Naive thymus-derived CD4-positive, alpha-beta T cell (primary cell): Measurements from ENCODE around the gene FBXO31. TPM values are rescaled to one million over a fixed set of nuclear protein-coding genes. Genes with fewer than 3 reads are reported as not detected.

Experiments used
- ATAC-seq: fragments of 150-1000 bp; cut with Tn5 transposase; 2 replicates; pipeline ENCODE4 v1.10.0; 2021; ENCODE audit warnings: mild to moderate bottlenecking, moderate library complexity
- CTCF ChIA-PET: fragments of 350-600 bp; sonication (Branson Sonifier 250); formaldehyde crosslinking; loops from one replicate; lab custom pipeline; 2021; ENCODE audit warnings: antibody characterized with exemption; lab: Charles Lee
- POLR2A ChIA-PET: fragments of 350-600 bp; sonication (Branson Sonifier 250); formaldehyde crosslinking; loops from one replicate; lab custom pipeline; 2021; ENCODE audit warnings: antibody characterized with exemption, inconsistent platforms; lab: Charles Lee
- DNase-seq, 9 donors: peaks; one replicate each; pipeline versions ENCODE4 v3.0.0 to v3.0.0-alpha.2; 2020 to 2022; ENCODE audit warnings: mixed read lengths in 1 of 9
- H3K27ac ChIP-seq: one replicate; pipeline ENCODE4 v1.7.0; 2013; ENCODE audit warnings: mild to moderate bottlenecking, low read depth, low read length, moderate library complexity
- H3K27me3 ChIP-seq, 2 donors: one replicate each; pipeline ENCODE4 v1.7.0; 2013; ENCODE audit warnings: low read length in 2 of 2, mild to moderate bottlenecking in 2 of 2, moderate library complexity in 2 of 2; ENCODE audit not compliant: control insufficient read depth in 2 of 2, insufficient read depth in 2 of 2
- H3K36me3 ChIP-seq, 3 experiments: 1 replicate in 2 of 3; 2 replicates in 1 of 3; pipeline ENCODE4 v1.7.0; 2013; ENCODE audit warnings: low read length in 3 of 3, mild to moderate bottlenecking in 3 of 3, moderate library complexity in 1 of 3; ENCODE audit not compliant: insufficient read depth in 3 of 3, control insufficient read depth in 2 of 3
- H3K4me1 ChIP-seq, 2 donors: one replicate each; pipeline ENCODE4 v1.7.0; 2013; ENCODE audit warnings: low read length in 2 of 2, mild to moderate bottlenecking in 2 of 2, moderate library complexity in 1 of 2; ENCODE audit not compliant: control insufficient read depth in 2 of 2, insufficient read depth in 2 of 2
- H3K4me3 ChIP-seq: 2 replicates; pipeline ENCODE4 v1.7.0; 2013; ENCODE audit warnings: mild to moderate bottlenecking, low read length
- H3K9me3 ChIP-seq, 3 experiments: 1 replicate in 2 of 3; 2 replicates in 1 of 3; pipeline ENCODE4 v1.7.0; 2013; ENCODE audit warnings: low read length in 3 of 3; ENCODE audit not compliant: control insufficient read depth in 2 of 3
- H3K27ac Mint-ChIP-seq, 9 donors: one replicate each; pipeline ENCODE4 v1.8.0; 2020 to 2022; ENCODE audit warnings: mixed read lengths in 9 of 9, mild to moderate bottlenecking in 8 of 9, moderate library complexity in 5 of 9, inconsistent platforms in 2 of 9
- H3K27me3 Mint-ChIP-seq, 5 donors: one replicate each; pipeline ENCODE4 v1.8.0; 2021 to 2022; ENCODE audit warnings: mixed read lengths in 5 of 5, mild to moderate bottlenecking in 1 of 5
- H3K36me3 Mint-ChIP-seq, 5 donors: one replicate each; pipeline ENCODE4 v1.8.0; 2020 to 2022; ENCODE audit warnings: mixed read lengths in 5 of 5, mild to moderate bottlenecking in 3 of 5, inconsistent platforms in 1 of 5
- H3K4me1 Mint-ChIP-seq, 7 donors: one replicate each; pipeline ENCODE4 v1.8.0; 2020 to 2022; ENCODE audit warnings: mixed read lengths in 7 of 7, mild to moderate bottlenecking in 3 of 7, inconsistent platforms in 1 of 7
- H3K4me3 Mint-ChIP-seq, 10 donors: one replicate each; pipeline ENCODE4 v1.8.0; 2020 to 2022; ENCODE audit warnings: mild to moderate bottlenecking in 10 of 10, mixed read lengths in 10 of 10, moderate library complexity in 6 of 10, inconsistent platforms in 2 of 10
- H3K9me3 Mint-ChIP-seq, 11 donors: one replicate each; pipeline ENCODE4 v1.8.0; 2020 to 2022; ENCODE audit warnings: mixed read lengths in 11 of 11, mild to moderate bottlenecking in 4 of 11, inconsistent platforms in 1 of 11, moderate library complexity in 1 of 11
- intact Hi-C, 2 donors: fragments of 100-400 bp; cut with micrococcal nuclease; formaldehyde crosslinking; loops; one replicate each; pipeline ENCODE4 v1.15.1; 2023
- polyA plus RNA-seq, 2 donors: library from polyadenylated mRNA; unstranded; fragments of 300-500 nt; fragmentation: Illumina TruSeq; gene quantifications; one replicate each; pipeline ENCODE4 v1.2.3, GENCODE V29; 2021
- total RNA-seq, 6 experiments: library from RNA in 5 of 6; stranded (reverse) in 5 of 6; gene quantifications; 1 replicate in 5 of 6; 2 replicates in 1 of 6; pipeline ENCODE4 v1.2.3 and lab custom pipeline; 2021 to 2026

The FBXO31 gene
- total and polyA plus RNA-seq, 7 experiments from 2014 or later: 16.8 to 41.9 (median 30.8) TPM

DNA sequence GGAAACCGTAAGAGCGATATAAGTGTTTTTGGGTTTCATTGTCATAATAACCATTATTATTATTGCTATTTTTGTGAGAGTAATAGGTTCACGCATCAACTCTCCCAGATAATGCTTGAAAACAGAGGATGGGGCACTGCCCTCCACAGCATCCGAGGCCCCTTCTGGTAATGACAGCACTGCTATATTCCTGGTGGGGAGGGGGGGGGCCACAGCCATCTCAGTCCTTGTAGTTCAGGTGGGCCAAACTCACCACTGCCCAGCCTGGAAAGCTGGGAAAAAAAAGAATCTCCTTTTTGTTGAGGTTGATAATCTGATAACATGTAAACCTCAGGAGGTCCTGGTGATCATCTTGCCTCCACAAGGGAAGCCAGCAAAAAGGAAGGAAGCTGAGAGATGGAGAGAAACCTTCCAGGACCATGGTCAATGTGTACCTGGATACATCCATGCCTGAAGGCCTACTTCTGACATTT is 67.1 kb downstream of the FBXO31 start:
- intact Hi-C loops: loop anchor here (2.0 to 10.0 kb wide), 5 partner anchors 176 to 638 kb away; partner anchors contain the start of genes BANP (in 1 of the 2), KLHDC4 (in 1 of the 2) and ZCCHC14 (in 1 of the 2)
- H3K4me1 ChIP-seq: peaks cover 8 to 11% of the 10 kb centered on the region in 2 donors
- H3K4me1 Mint-ChIP-seq: peaks cover 11 to 23% (median 16%) of the 10 kb centered on the region in 7 donors
- H3K9me3 ChIP-seq: no peaks in the 10 kb centered on the region
- CTCF ChIA-PET: interaction anchor here (1.3 to 1.7 kb wide), 3 partner anchors 78 to 319 kb away, joined by 4 to 13 read pairs (median 6); no protein-coding TSS in a partner anchor
- ATAC-seq (no peak), DNase-seq (no peak)
- POLR2A ChIA-PET: interaction anchor here (0.7 to 4.1 kb wide), 6 partner anchors 28 to 635 kb away, joined by 3 to 30 read pairs (median 5); partner anchors contain the start of genes BANP and FBXO31
- peak overlapping the region; percentile 59 to 99 (median 94) for H3K27ac Mint-ChIP-seq
- peaks cover 0 to 6% (median 0%) of the 10 kb centered on the region in 3 experiments for H3K36me3 ChIP-seq
- H3K9me3 Mint-ChIP-seq: peaks cover 0 to 5% (median 0%) of the 10 kb centered on the region in 11 donors
- peaks cover 0 to 2% (median 0%) of the 10 kb centered on the region in 5 donors for H3K27me3 Mint-ChIP-seq
- H3K4me3 ChIP-seq: peak overlapping the region; percentile 86
- peak overlapping the region; percentile 91 for H3K27ac ChIP-seq
- H3K4me3 Mint-ChIP-seq: peak overlapping the region; percentile 92 to 100 (median 97)
- H3K27me3 ChIP-seq: no peaks in the 10 kb centered on the region
- peaks cover 0 to 6% (median 0%) of the 10 kb centered on the region in 5 donors for H3K36me3 Mint-ChIP-seq

DNA sequence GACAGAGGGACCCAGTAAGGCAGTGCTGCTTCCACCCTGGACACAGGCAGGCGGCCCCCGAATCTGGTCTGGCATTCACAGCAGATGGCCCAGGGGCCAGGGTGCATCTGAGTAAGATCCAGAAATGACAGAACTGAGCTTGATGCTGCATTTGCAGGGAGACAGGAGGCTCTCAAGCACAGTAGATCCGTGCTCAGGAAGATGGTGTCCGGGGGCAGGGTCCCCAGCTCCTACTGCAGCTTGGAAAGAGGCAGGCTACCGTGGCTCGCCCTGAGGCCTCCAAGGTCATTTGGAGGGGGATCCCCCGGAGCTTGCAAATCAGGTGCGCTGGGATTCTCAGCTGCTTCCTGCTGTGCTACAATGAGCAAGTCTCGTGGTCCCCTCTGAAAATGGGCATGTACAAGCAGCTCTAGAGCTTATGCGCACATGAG is 68.6 kb downstream of the FBXO31 start:
- CTCF ChIA-PET: interaction anchor here (0.5 to 1.2 kb wide), 3 partner anchors 11 to 321 kb away, joined by 3 to 4 read pairs (median 4); no protein-coding TSS in a partner anchor
- intact Hi-C loops: loop anchor here (5.0 to 10.0 kb wide), 2 partner anchors 452 to 640 kb away; partner anchors contain the start of genes BANP (in 1 of the 2) and KLHDC4 (in 1 of the 2)
- peaks cover 0 to 6% (median 0%) of the 10 kb centered on the region in 5 donors for H3K36me3 Mint-ChIP-seq
- Histone ChIP-seq H3K4me1 (peaks cover 8 to 11% of the 10 kb centered on the region in 2 donors), H3K9me3 (no peaks in the 10 kb centered on the region), H3K4me3 (no peak overlapping the region), H3K36me3 (peaks cover 0 to 6% (median 0%) of the 10 kb centered on the region in 3 experiments), H3K27me3 (no peaks in the 10 kb centered on the region), H3K27ac (no peak overlapping the region)
- peaks cover 0 to 2% (median 0%) of the 10 kb centered on the region in 5 donors for H3K27me3 Mint-ChIP-seq
- DNase-seq (no peak), ATAC-seq (no peak)
- peak overlapping the region in 2 of 9 donors; percentile 12 to 41 for H3K27ac Mint-ChIP-seq
- POLR2A ChIA-PET: interaction anchor here (0.6 to 1.5 kb wide), 3 partner anchors 73 to 451 kb away, joined by 3 to 6 read pairs (median 3); partner anchors contain the start of gene KLHDC4
- H3K4me1 Mint-ChIP-seq: peaks cover 11 to 23% (median 16%) of the 10 kb centered on the region in 7 donors
- peaks cover 0 to 5% (median 0%) of the 10 kb centered on the region in 11 donors for H3K9me3 Mint-ChIP-seq
- H3K4me3 Mint-ChIP-seq: peak overlapping the region in 1 of 10 donors; percentile 43

DNA sequence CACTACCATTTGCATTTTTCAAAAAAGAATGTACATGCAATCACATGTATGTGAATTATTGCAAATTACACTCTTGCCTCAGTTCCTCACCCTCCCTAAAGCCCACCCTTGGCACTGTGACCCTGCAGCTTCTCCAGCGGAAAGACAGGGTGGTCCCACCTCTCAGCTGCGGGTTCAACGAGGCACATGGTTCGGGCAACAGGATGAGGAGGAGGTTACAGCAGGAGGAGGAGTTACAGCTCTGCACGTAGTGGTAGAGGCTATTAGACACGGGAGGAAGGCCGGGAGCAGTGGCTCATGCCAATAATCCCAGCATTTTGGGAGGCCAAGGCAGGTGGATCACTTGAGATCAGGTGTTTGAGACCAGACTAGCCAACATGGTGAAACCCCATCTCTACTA is 71.6 kb downstream of the FBXO31 start:
- no peaks in the 10 kb centered on the region for H3K4me1 ChIP-seq
- peaks cover 0 to 16% (median 0%) of the 10 kb centered on the region in 7 donors for H3K4me1 Mint-ChIP-seq
- H3K27ac Mint-ChIP-seq: no peak overlapping the region
- ChIA-PET CTCF (no interaction called here), POLR2A (no interaction called here)
- no peak overlapping the region for H3K4me3 ChIP-seq
- DNase-seq: no peak
- no peaks in the 10 kb centered on the region for H3K36me3 ChIP-seq
- H3K36me3 Mint-ChIP-seq: peaks cover 0 to 6% (median 0%) of the 10 kb centered on the region in 5 donors
- H3K4me3 Mint-ChIP-seq: no peak overlapping the region
- no peaks in the 10 kb centered on the region for H3K9me3 ChIP-seq
- no peak overlapping the region for H3K27ac ChIP-seq
- no peak for ATAC-seq
- H3K27me3 Mint-ChIP-seq: no peaks in the 10 kb centered on the region
- intact Hi-C loops: loop anchor here in 1 of 2 donors (10.0 kb wide), 1 partner anchor 643 kb away; the partner anchor contains the start of gene BANP
- no peaks in the 10 kb centered on the region for H3K27me3 ChIP-seq
- H3K9me3 Mint-ChIP-seq: peaks cover 0 to 6% (median 0%) of the 10 kb centered on the region in 11 donors

DNA sequence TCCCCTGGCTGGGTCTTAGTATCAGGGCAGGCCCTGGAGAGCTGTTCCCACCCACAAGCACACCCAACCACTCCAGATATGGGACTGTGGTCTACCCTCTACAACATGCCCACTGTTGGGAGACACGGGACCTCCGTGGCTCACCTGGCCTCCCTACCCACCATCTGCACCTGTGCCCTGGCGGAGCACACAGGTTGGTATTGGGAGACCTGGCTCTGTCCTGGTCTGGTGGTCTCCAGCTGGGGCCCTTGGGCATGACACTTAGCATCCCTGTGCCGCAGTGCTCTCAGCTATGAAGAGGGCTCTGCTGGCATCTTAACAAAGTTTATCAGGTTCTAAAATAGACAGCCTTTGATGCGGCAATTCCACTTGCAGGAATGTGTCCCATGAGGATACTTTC is 72.2 kb downstream of the FBXO31 start:
- ATAC-seq (no peak), DNase-seq (no peak)
- H3K9me3 ChIP-seq: no peaks in the 10 kb centered on the region
- POLR2A ChIA-PET: interaction anchor here (0.7 kb wide), 1 partner anchor 170 kb away, joined by 3 read pairs; no protein-coding TSS in a partner anchor
- peaks cover 0 to 6% (median 0%) of the 10 kb centered on the region in 5 donors for H3K36me3 Mint-ChIP-seq
- H3K4me1 Mint-ChIP-seq: peaks cover 0 to 13% (median 0%) of the 10 kb centered on the region in 7 donors
- H3K4me3 Mint-ChIP-seq: no peak overlapping the region
- H3K27ac Mint-ChIP-seq: no peak overlapping the region
- H3K4me3 ChIP-seq: no peak overlapping the region
- no peaks in the 10 kb centered on the region for H3K27me3 Mint-ChIP-seq
- CTCF ChIA-PET: no interaction called here
- H3K36me3 ChIP-seq: no peaks in the 10 kb centered on the region
- no peaks in the 10 kb centered on the region for H3K4me1 ChIP-seq
- H3K27me3 ChIP-seq: no peaks in the 10 kb centered on the region
- peaks cover 0 to 7% (median 0%) of the 10 kb centered on the region in 11 donors for H3K9me3 Mint-ChIP-seq
- H3K27ac ChIP-seq: no peak overlapping the region
- intact Hi-C loops: loop anchor here in 1 of 2 donors (10.0 kb wide), 1 partner anchor 643 kb away; the partner anchor contains the start of gene BANP

DNA sequence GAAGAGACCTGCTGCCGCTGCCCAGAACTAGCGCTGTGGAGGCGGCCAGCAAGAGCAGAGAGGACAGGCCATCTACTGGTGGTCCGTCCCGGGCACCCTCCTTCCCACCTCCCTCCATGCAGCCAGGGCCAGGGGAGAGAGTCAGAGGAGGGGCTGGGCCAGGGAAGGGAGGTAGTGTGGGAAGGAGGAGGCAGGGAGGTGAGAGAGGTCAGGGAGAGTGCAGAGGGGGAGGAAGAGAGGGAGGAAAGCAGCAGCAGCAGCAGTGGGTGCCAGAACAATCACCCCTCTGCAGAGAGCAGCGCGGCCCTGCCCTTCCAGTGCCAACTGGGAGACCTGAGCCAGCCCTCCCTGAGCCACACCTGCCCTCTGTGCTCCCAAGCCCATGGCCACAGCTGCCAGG is 73.0 kb downstream of the FBXO31 start:
- H3K27ac Mint-ChIP-seq: no peak overlapping the region
- H3K27ac ChIP-seq: no peak overlapping the region
- H3K36me3 Mint-ChIP-seq: peaks cover 0 to 6% (median 0%) of the 10 kb centered on the region in 5 donors
- H3K4me3 Mint-ChIP-seq: no peak overlapping the region
- H3K4me1 Mint-ChIP-seq: peaks cover 0 to 7% (median 0%) of the 10 kb centered on the region in 7 donors
- no peak overlapping the region for H3K4me3 ChIP-seq
- H3K4me1 ChIP-seq: no peaks in the 10 kb centered on the region
- no peaks in the 10 kb centered on the region for H3K9me3 ChIP-seq
- DNase-seq: no peak
- H3K36me3 ChIP-seq: no peaks in the 10 kb centered on the region
- CTCF ChIA-PET: no interaction called here
- no peaks in the 10 kb centered on the region for H3K27me3 ChIP-seq
- no peaks in the 10 kb centered on the region for H3K27me3 Mint-ChIP-seq
- no peak for ATAC-seq
- peaks cover 0 to 7% (median 0%) of the 10 kb centered on the region in 11 donors for H3K9me3 Mint-ChIP-seq
- POLR2A ChIA-PET: no interaction called here
- intact Hi-C loops: loop anchor here in 1 of 2 donors (10.0 kb wide), 1 partner anchor 644 kb away; the partner anchor contains the start of gene BANP

DNA sequence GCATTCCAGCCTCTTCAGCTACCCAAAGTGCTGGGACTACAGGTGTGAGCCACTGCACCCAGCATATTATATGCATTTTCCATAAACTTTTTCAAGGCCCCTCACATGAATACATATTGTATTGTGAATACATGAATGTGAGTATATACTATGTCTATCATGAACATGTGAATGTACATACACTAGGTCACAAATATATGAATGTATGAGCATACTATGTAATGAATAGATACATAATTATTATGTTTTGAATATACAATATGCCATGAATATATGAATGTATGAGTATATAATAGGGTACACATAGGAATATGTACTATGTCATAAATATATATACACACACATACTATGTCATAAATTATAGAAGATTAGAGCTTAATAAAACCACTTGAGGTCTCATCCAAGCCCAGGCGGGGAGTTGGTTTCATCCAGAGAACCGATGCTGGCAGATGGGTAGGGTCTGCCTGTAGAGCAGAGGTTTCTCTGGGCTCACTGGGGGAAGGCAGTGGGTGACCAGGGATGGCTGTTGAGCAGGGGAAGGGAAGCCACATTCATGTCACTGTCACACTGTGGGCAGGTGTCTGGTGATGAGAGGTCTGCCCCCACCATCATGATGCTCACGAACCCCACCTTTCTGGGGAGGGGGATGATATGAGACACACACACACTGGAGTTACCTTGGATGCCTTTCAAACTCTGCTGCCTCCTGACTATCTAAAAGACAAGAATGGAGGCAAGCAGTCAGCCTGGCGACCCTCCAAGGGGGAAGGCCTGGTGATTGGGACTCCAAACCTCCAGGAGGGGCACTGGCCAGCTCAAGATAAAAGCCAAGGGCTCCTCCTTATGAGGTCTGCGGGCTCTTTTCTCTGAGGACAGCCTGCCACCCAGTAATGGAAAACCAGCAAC is 73.7 kb downstream of the FBXO31 start:
- Histone ChIP-seq H3K27me3 (no peaks in the 10 kb centered on the region), H3K4me3 (no peak overlapping the region), H3K36me3 (no peaks in the 10 kb centered on the region), H3K9me3 (no peaks in the 10 kb centered on the region), H3K4me1 (no peaks in the 10 kb centered on the region), H3K27ac (no peak overlapping the region)
- Mint-ChIP-seq H3K27ac (no peak overlapping the region), H3K4me3 (no peak overlapping the region), H3K36me3 (peaks cover 0 to 6% (median 0%) of the 10 kb centered on the region in 5 donors), H3K4me1 (peaks cover 0 to 10% (median 0%) of the 10 kb centered on the region in 7 donors), H3K9me3 (peaks cover 0 to 7% (median 0%) of the 10 kb centered on the region in 11 donors), H3K27me3 (no peaks in the 10 kb centered on the region)
- intact Hi-C loops: loop anchor here in 1 of 2 donors (10.0 kb wide), 1 partner anchor 645 kb away; the partner anchor contains the start of gene BANP
- ATAC-seq: no peak
- POLR2A ChIA-PET: no interaction called here
- CTCF ChIA-PET: no interaction called here
- DNase-seq: no peak
